ENCODE results near the gene CCDC149.

DNA sequence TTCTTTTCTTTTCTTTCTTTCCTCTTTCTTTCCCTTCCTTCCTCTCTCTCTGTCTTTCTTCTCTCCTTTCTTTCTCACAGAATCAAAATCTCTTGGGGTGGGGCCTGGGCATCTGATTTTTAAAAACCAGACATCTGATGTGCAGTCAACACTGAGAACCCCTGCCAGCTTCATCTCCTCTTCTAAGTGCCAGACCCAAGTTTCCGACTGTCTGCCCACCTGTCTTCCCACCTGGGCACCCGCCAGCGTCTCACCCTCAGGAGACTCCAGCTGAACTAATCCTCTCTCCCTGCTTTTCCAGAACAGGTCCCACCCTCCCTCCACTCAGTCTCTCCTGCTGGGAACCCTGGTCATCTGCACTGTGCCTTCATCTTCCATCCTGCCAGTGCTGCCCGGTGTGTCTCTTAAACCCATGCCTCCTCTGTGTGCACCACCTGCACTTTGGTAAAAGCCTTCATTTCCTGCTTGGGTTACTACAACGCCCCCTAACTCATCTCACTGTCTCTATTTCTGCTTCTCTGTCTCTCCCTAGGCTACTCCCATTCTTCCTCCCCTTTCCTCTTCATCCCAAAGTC, 114.7 kb downstream of the CCDC149 start:
- TF ChIP-seq, protein P1, sequence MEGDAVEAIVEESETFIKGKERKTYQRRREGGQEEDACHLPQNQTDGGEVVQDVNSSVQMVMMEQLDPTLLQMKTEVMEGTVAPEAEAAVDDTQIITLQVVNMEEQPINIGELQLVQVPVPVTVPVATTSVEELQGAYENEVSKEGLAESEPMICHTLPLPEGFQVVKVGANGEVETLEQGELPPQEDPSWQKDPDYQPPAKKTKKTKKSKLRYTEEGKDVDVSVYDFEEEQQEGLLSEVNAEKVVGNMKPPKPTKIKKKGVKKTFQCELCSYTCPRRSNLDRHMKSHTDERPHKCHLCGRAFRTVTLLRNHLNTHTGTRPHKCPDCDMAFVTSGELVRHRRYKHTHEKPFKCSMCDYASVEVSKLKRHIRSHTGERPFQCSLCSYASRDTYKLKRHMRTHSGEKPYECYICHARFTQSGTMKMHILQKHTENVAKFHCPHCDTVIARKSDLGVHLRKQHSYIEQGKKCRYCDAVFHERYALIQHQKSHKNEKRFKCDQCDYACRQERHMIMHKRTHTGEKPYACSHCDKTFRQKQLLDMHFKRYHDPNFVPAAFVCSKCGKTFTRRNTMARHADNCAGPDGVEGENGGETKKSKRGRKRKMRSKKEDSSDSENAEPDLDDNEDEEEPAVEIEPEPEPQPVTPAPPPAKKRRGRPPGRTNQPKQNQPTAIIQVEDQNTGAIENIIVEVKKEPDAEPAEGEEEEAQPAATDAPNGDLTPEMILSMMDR (IDR thresholded peaks at IDR 0.05) = no peak
- no peak for TF ChIP-seq POLR2A (IDR thresholded peaks at IDR 0.05)

All from heart left ventricle (tissue), 13 donors.